HT-29 (cell line): ENCODE measurements around the gene TTC13. TPM values are rescaled to one million over a fixed set of nuclear protein-coding genes. Genes with fewer than 3 reads are reported as not detected.

Experiments
- small RNA-seq: library from RNA; depleted of rRNA; stranded (forward); fragments of <200 nt; gene quantifications from one replicate; pipeline ENCODE3, GENCODE V24; 2014
- total RNA-seq: library from RNA; depleted of rRNA; stranded (reverse); fragments of >200 nt; shearing (Covaris generic); gene quantifications from 2 replicates; pipeline ENCODE4 v1.2.3, GENCODE V29; 2014; rRNA removed

The TTC13 gene
- total RNA-seq, 1 experiment from 2014 or later: 23.7 TPM

Small RNAs within 50 kb of the gene (small RNA-seq; reads per million reads assigned to genes)
- not detected for gene RN7SL837P

Other genes starting within 250 kb of the TTC13 start
- 1.2 and 1.8 TPM in 2 replicates for gene CAPN9, start 231.5 kb downstream of the TTC13 start, total RNA-seq
- 29.7 and 35.0 TPM in 2 replicates for gene C1orf198, start 110.3 kb downstream of the TTC13 start, total RNA-seq
- gene ARV1, start 233 bp upstream of the TTC13 start, total RNA-seq: 5.9 and 6.3 TPM in 2 replicates
- 16.7 and 19.8 TPM in 2 replicates for gene FAM89A, start 61.4 kb upstream of the TTC13 start, total RNA-seq
- 0.03 and 0.05 TPM in 2 replicates for gene TRIM67, start 183.2 kb upstream of the TTC13 start, total RNA-seq